KOPT-K1 (cell line): ENCODE results near the gene GRID1.
"Not testable (repeated sequence)": the region's sequence is repeated elsewhere in the genome, so short reads cannot be mapped to it uniquely, and the experiment has no call there.

ENCODE experiments used
- H3K27ac ChIP-seq: fragments of 200-600 bp; sonication (generic); 2 replicates; pipeline ENCODE4 v1.5.1; 2016; ENCODE audit warnings: antibody characterized with exemption, mild to moderate bottlenecking, low read depth, low read length; ENCODE audit not compliant: poor library complexity, severe bottlenecking
- H3K36me3 ChIP-seq: fragments of 200-600 bp; sonication (generic); 2 replicates; pipeline ENCODE4 v1.5.1; 2017; ENCODE audit warnings: antibody characterized with exemption, mild to moderate bottlenecking, low read length, moderate library complexity; ENCODE audit not compliant: insufficient read depth
- H3K9me3 ChIP-seq: fragments of 200-600 bp; sonication (generic); 2 replicates; pipeline ENCODE4 v1.5.1; 2017; ENCODE audit warnings: antibody characterized with exemption, low read length, mild to moderate bottlenecking; ENCODE audit not compliant: insufficient read depth, poor library complexity, severe bottlenecking

Gene GRID1

GRCh38 chr10:85724215-85724614 is 642.4 kb downstream of the GRID1 start:
- no peaks in the 10 kb centered on the region for H3K9me3 ChIP-seq
- no peak overlapping the region for H3K27ac ChIP-seq

GRCh38 chr10:85720931-85721590 is 645.5 kb downstream of the GRID1 start:
- H3K9me3 ChIP-seq = no peaks in the 10 kb centered on the region
- H3K27ac ChIP-seq = no peak overlapping the region
- H3K36me3 ChIP-seq = no peaks in the 10 kb centered on the region

More at GRCh38 chr10:85724215-85724614, 642.4 kb downstream of the GRID1 start:
- H3K36me3 ChIP-seq = no peaks in the 10 kb centered on the region

GRCh38 chr10:85719408-85719807 is 647.2 kb downstream of the GRID1 start:
- Histone ChIP-seq H3K9me3 (no peaks in the 10 kb centered on the region), H3K27ac (no peak overlapping the region), H3K36me3 (no peaks in the 10 kb centered on the region)

- no peak overlapping the region for H3K27ac ChIP-seq
- no peaks in the 10 kb centered on the region for H3K36me3 ChIP-seq
- no peaks in the 10 kb centered on the region for H3K9me3 ChIP-seq
These were observed 652.7 kb downstream of the GRID1 start for GRCh38 chr10:85713885-85714284.

- no peaks in the 10 kb centered on the region for H3K36me3 ChIP-seq
- no peaks in the 10 kb centered on the region for H3K9me3 ChIP-seq
- H3K27ac ChIP-seq = no peak overlapping the region
These were observed 663.8 kb downstream of the GRID1 start for GRCh38 chr10:85702768-85703167.

- not testable (repeated sequence) for H3K9me3 ChIP-seq, H3K36me3 ChIP-seq, H3K27ac ChIP-seq
These were observed 667.5 kb downstream of the GRID1 start for GRCh38 chr10:85699066-85699465.

- Histone ChIP-seq H3K9me3 (no peaks in the 10 kb centered on the region), H3K27ac (no peak overlapping the region), H3K36me3 (no peaks in the 10 kb centered on the region)
These were observed 669.7 kb downstream of the GRID1 start for GRCh38 chr10:85696893-85697292.

- no peaks in the 10 kb centered on the region for H3K9me3 ChIP-seq
- no peaks in the 10 kb centered on the region for H3K36me3 ChIP-seq
These were observed 684.0 kb downstream of the GRID1 start for GRCh38 chr10:85682621-85683020.

GRCh38 chr10:85679710-85680109 is 686.9 kb downstream of the GRID1 start:
- Histone ChIP-seq H3K27ac (no peak overlapping the region), H3K36me3 (no peaks in the 10 kb centered on the region), H3K9me3 (no peaks in the 10 kb centered on the region)

More at GRCh38 chr10:85682621-85683020, 684.0 kb downstream of the GRID1 start:
- H3K27ac ChIP-seq = no peak overlapping the region

- Histone ChIP-seq H3K9me3 (no peaks in the 10 kb centered on the region), H3K36me3 (no peaks in the 10 kb centered on the region), H3K27ac (no peak overlapping the region)
These were observed 687.5 kb downstream of the GRID1 start for GRCh38 chr10:85679061-85679460.

GRCh38 chr10:85674851-85675250 is 691.7 kb downstream of the GRID1 start:
- Histone ChIP-seq H3K36me3 (no peaks in the 10 kb centered on the region), H3K9me3 (no peaks in the 10 kb centered on the region), H3K27ac (no peak overlapping the region)

- Histone ChIP-seq H3K9me3 (no peaks in the 10 kb centered on the region), H3K27ac (no peak overlapping the region), H3K36me3 (no peaks in the 10 kb centered on the region)
These were observed 693.3 kb downstream of the GRID1 start for GRCh38 chr10:85673270-85673669.

- Histone ChIP-seq H3K27ac (no peak overlapping the region), H3K36me3 (no peaks in the 10 kb centered on the region), H3K9me3 (no peaks in the 10 kb centered on the region)
These were observed 695.1 kb downstream of the GRID1 start for GRCh38 chr10:85671530-85671929.

GRCh38 chr10:85668522-85668921 is 698.1 kb downstream of the GRID1 start:
- Histone ChIP-seq H3K36me3 (no peaks in the 10 kb centered on the region), H3K27ac (no peak overlapping the region), H3K9me3 (no peaks in the 10 kb centered on the region)

- Histone ChIP-seq H3K27ac (no peak overlapping the region), H3K9me3 (no peaks in the 10 kb centered on the region)
These were observed 698.9 kb downstream of the GRID1 start for GRCh38 chr10:85667638-85668233.

GRCh38 chr10:85666987-85667386 is 699.6 kb downstream of the GRID1 start:
- Histone ChIP-seq H3K36me3 (no peaks in the 10 kb centered on the region), H3K9me3 (no peaks in the 10 kb centered on the region), H3K27ac (no peak overlapping the region)

More at GRCh38 chr10:85667638-85668233, 698.9 kb downstream of the GRID1 start:
- H3K36me3 ChIP-seq = no peaks in the 10 kb centered on the region
